ENCODE measurements around the gene MAP4K2. TPM values are rescaled to one million over a fixed set of nuclear protein-coding genes. Genes with fewer than 3 reads are reported as not detected.
"Not testable (repeated sequence)": the region's sequence is repeated elsewhere in the genome, so short reads cannot be mapped to it uniquely, and the experiment has no call there.

MAP4K2 gene
- total RNA-seq, 1 experiment from 2014 or later: 24.5 TPM

DNA sequence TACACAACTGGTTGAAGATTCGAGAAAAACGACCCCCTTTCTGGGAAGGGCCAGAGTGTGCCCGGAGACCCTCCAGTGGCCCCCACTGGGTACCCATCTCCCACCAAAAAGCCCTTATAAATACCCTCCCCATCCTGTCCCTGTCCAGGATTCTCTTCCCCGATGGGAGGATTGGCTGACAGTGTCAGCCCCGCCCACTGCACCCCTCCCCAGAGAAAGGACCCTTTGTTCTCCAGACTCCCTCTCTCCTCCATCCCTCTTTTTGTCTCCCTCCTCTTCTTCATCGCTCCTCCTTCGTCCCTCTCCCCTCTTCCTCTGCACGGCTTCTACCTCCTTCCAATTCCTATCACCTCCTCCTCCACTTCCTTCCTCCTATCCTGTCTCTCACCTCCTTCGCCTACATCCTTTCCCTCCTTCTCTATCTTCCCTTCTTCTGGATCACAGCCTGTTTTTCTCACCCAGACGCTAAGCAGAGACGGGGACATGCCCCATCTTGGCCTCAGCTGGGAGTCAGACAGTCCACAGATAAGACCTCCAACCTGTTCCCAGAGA lies 20.6 kb upstream of the MAP4K2 start:
- TF ChIP-seq, protein P1, sequence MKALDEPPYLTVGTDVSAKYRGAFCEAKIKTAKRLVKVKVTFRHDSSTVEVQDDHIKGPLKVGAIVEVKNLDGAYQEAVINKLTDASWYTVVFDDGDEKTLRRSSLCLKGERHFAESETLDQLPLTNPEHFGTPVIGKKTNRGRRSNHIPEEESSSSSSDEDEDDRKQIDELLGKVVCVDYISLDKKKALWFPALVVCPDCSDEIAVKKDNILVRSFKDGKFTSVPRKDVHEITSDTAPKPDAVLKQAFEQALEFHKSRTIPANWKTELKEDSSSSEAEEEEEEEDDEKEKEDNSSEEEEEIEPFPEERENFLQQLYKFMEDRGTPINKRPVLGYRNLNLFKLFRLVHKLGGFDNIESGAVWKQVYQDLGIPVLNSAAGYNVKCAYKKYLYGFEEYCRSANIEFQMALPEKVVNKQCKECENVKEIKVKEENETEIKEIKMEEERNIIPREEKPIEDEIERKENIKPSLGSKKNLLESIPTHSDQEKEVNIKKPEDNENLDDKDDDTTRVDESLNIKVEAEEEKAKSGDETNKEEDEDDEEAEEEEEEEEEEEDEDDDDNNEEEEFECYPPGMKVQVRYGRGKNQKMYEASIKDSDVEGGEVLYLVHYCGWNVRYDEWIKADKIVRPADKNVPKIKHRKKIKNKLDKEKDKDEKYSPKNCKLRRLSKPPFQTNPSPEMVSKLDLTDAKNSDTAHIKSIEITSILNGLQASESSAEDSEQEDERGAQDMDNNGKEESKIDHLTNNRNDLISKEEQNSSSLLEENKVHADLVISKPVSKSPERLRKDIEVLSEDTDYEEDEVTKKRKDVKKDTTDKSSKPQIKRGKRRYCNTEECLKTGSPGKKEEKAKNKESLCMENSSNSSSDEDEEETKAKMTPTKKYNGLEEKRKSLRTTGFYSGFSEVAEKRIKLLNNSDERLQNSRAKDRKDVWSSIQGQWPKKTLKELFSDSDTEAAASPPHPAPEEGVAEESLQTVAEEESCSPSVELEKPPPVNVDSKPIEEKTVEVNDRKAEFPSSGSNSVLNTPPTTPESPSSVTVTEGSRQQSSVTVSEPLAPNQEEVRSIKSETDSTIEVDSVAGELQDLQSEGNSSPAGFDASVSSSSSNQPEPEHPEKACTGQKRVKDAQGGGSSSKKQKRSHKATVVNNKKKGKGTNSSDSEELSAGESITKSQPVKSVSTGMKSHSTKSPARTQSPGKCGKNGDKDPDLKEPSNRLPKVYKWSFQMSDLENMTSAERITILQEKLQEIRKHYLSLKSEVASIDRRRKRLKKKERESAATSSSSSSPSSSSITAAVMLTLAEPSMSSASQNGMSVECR (CRISPR knock-in tag; IDR thresholded peaks at IDR 0.05; ENCODE audit: borderline replicate concordance): no peak
- TF ChIP-seq ZNF317 (CRISPR knock-in tag; IDR thresholded peaks at IDR 0.05; ENCODE audit: borderline replicate concordance, low read depth) (no peak), IRF2 (CRISPR knock-in tag; IDR thresholded peaks at IDR 0.05; ENCODE audit: borderline replicate concordance, low read depth) (no peak), TEAD1 (CRISPR knock-in tag; IDR thresholded peaks at IDR 0.05) (no peak)
- ATAC-seq (no peak), DNase-seq (ENCODE audit: low spot score) (no peak)
- POLR2A ChIA-PET: no interaction called here
- no peaks in the 10 kb centered on the region for H3K27me3 Mint-ChIP-seq (ENCODE audit: low read depth)
- CTCF ChIA-PET: interaction anchor here (1.0 kb wide), 1 partner anchor 36 kb away, joined by 3 read pairs; no protein-coding TSS in a partner anchor
- H3K36me3 Mint-ChIP-seq: peaks cover 5% of the 10 kb centered on the region; the same call in 1 of the 2 replicates
- H3K4me3 Mint-ChIP-seq: no peak overlapping the region
- peak overlapping the region; percentile 66 for H3K27ac Mint-ChIP-seq
- H3K9me3 Mint-ChIP-seq: no peaks in the 10 kb centered on the region
- no peaks in the 10 kb centered on the region for H3K4me1 Mint-ChIP-seq

DNA sequence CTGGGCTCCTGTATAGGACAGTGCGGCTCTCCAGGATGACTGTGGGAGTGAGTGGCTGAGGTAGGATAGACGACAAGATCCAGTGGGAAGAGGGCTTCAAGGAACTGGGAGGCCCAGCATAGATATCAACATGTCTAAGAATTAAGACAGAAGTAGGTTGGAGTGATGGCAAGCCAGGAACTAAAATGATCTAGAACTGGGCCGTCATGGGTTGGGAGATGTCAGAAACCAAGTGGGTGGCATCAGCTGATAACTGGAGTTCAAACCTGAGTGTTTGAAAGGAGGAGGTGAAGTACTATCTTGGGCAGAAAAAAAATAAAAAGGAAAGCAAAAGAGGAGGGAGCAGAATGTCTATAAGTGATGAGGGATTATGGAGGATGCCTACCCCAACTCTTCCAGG lies 14.5 kb upstream of the MAP4K2 start:
- POLR2A ChIA-PET: no interaction called here
- no peak for DNase-seq (ENCODE audit: low spot score)
- no peak overlapping the region for H3K27ac Mint-ChIP-seq
- H3K9me3 Mint-ChIP-seq: no peaks in the 10 kb centered on the region
- H3K36me3 Mint-ChIP-seq: no peaks in the 10 kb centered on the region
- H3K4me3 Mint-ChIP-seq: no peak overlapping the region
- ATAC-seq: no peak
- CTCF ChIA-PET: interaction anchor here (1.4 kb wide), 1 partner anchor 14 kb away, joined by 4 read pairs; the partner anchor contains the start of gene MAP4K2
- no peaks in the 10 kb centered on the region for H3K4me1 Mint-ChIP-seq
- H3K27me3 Mint-ChIP-seq (ENCODE audit: low read depth): peaks cover 3% of the 10 kb centered on the region; the same call in 1 of the 2 replicates
- TF ChIP-seq FOXK1 (CRISPR knock-in tag; IDR thresholded peaks at IDR 0.05) (no peak), FOXJ3 (CRISPR knock-in tag; IDR thresholded peaks at IDR 0.05; ENCODE audit: borderline replicate concordance) (no peak), NFYB (CRISPR knock-in tag; conservative IDR thresholded peaks at IDR 0.05; ENCODE audit: low read depth) (no peak), GRHL2 (CRISPR knock-in tag; IDR thresholded peaks at IDR 0.05; ENCODE audit: insufficient replicate concordance, severe bottlenecking) (no peak), FOXP1 (CRISPR knock-in tag; IDR thresholded peaks at IDR 0.05; ENCODE audit: borderline replicate concordance) (no peak)
- TF ChIP-seq, protein P2, sequence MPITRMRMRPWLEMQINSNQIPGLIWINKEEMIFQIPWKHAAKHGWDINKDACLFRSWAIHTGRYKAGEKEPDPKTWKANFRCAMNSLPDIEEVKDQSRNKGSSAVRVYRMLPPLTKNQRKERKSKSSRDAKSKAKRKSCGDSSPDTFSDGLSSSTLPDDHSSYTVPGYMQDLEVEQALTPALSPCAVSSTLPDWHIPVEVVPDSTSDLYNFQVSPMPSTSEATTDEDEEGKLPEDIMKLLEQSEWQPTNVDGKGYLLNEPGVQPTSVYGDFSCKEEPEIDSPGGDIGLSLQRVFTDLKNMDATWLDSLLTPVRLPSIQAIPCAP (CRISPR knock-in tag; IDR thresholded peaks at IDR 0.05): no peak
- TF ChIP-seq, protein P3, sequence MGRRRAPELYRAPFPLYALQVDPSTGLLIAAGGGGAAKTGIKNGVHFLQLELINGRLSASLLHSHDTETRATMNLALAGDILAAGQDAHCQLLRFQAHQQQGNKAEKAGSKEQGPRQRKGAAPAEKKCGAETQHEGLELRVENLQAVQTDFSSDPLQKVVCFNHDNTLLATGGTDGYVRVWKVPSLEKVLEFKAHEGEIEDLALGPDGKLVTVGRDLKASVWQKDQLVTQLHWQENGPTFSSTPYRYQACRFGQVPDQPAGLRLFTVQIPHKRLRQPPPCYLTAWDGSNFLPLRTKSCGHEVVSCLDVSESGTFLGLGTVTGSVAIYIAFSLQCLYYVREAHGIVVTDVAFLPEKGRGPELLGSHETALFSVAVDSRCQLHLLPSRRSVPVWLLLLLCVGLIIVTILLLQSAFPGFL (CRISPR knock-in tag; IDR thresholded peaks at IDR 0.05; ENCODE audit: borderline replicate concordance): no peak

DNA sequence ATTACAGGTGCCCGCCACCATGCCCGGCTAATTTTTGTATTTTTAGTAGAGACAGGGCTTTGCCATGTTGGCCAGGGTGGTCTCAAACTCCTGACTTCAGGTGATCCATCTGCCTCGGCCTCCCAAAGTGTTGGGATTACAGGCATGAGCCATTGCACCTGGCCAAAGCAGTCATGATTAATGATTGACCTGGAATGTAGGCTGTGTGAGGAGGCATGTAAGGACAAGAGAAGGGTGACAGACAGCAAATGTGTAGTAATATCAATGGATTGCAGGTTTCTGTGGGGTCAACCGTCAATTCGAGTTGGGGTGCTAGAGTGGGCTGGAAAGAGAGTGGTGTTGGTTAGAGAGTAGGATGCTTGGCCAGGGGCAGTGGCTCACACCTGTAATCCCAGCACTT lies 12.4 kb upstream of the MAP4K2 start:
- H3K4me3 Mint-ChIP-seq; H3K4me1 Mint-ChIP-seq; H3K36me3 Mint-ChIP-seq; H3K27ac Mint-ChIP-seq; DNase-seq (ENCODE audit: low spot score); H3K9me3 Mint-ChIP-seq; H3K27me3 Mint-ChIP-seq (ENCODE audit: low read depth); ATAC-seq: not testable (repeated sequence)
- ChIA-PET POLR2A (interaction anchor here (0.6 kb wide), 2 partner anchors 90 to 1001 kb away, joined by 3 to 7 read pairs; no protein-coding TSS in a partner anchor), CTCF (interaction anchor here (0.6 to 1.2 kb wide), 4 partner anchors 24 to 73 kb away, joined by 3 to 7 read pairs (median 4); no protein-coding TSS in a partner anchor)

DNA sequence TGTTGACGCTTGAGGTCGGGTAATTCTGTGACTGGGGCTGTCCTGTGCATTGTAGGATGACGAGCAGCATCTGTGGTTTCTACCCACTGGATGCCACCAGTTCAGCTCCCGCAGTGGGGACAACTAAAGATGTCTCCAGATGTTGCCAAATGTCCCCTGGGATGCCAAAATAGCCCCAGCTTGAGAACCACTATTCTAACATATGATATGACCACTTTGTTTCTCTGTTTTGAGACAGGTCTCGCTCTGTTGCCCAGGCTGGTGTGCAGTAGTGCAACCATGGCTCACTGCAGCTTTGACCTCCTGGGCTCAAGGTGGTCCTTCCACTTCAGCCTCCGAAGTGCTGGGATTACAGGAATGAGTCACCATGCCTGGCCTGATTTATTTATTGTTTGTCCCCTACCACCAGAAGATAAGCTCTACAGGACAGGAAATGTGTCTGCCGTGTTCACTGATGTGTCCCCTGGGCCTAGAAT lies 11.7 kb upstream of the MAP4K2 start:
- DNase-seq (ENCODE audit: low spot score): no peak
- CTCF ChIA-PET: interaction anchor here (1.2 kb wide), 1 partner anchor 73 kb away, joined by 3 read pairs; no protein-coding TSS in a partner anchor
- Mint-ChIP-seq H3K4me1 (no peaks in the 10 kb centered on the region), H3K9me3 (no peaks in the 10 kb centered on the region), H3K27ac (0 out of 2 replicates have a peak overlapping the region, but pooled peaks have one; percentile 15), H3K4me3 (no peak overlapping the region), H3K36me3 (no peaks in the 10 kb centered on the region), H3K27me3 (ENCODE audit: low read depth) (peaks cover 3% of the 10 kb centered on the region; the same call in 1 of the 2 replicates)
- no peak for TF ChIP-seq MYBL2 (CRISPR knock-in tag; IDR thresholded peaks at IDR 0.05)
- TF ChIP-seq, protein P4, sequence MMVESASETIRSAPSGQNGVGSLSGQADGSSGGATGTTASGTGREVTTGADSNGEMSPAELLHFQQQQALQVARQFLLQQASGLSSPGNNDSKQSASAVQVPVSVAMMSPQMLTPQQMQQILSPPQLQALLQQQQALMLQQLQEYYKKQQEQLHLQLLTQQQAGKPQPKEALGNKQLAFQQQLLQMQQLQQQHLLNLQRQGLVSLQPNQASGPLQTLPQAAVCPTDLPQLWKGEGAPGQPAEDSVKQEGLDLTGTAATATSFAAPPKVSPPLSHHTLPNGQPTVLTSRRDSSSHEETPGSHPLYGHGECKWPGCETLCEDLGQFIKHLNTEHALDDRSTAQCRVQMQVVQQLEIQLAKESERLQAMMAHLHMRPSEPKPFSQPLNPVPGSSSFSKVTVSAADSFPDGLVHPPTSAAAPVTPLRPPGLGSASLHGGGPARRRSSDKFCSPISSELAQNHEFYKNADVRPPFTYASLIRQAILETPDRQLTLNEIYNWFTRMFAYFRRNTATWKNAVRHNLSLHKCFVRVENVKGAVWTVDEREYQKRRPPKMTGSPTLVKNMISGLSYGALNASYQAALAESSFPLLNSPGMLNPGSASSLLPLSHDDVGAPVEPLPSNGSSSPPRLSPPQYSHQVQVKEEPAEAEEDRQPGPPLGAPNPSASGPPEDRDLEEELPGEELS (CRISPR knock-in tag; IDR thresholded peaks at IDR 0.05): no peak
- TF ChIP-seq, protein P5, sequence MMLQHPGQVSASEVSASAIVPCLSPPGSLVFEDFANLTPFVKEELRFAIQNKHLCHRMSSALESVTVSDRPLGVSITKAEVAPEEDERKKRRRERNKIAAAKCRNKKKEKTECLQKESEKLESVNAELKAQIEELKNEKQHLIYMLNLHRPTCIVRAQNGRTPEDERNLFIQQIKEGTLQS (CRISPR knock-in tag; conservative IDR thresholded peaks at IDR 0.05): no peak
- no peak for TF ChIP-seq ESRRA (CRISPR knock-in tag; IDR thresholded peaks at IDR 0.05; ENCODE audit: borderline replicate concordance)
- POLR2A ChIA-PET: no interaction called here
- no peak for ATAC-seq
